DOHH2 (cell line): ENCODE data around the gene KREMEN2.

Experiments
- H3F3A ChIP-seq: fragments of 200-600 bp; sonication (generic), shearing (Covaris generic); 2 replicates; pipeline ENCODE4 v1.6.0; 2016; ENCODE audit warnings: antibody characterized with exemption, mild to moderate bottlenecking; ENCODE audit not compliant: control insufficient read depth, insufficient read depth
- H3K27ac ChIP-seq: fragments of 200-600 bp; sonication (generic); 2 replicates; pipeline ENCODE4 v1.5.1; 2014; ENCODE audit warnings: low read depth, mild to moderate bottlenecking, low read length, moderate library complexity
- H3K27me3 ChIP-seq: fragments of 200-600 bp; sonication (generic); 2 replicates; pipeline ENCODE4 v1.6.1; 2014; ENCODE audit warnings: mild to moderate bottlenecking, low read length, mixed read lengths; ENCODE audit not compliant: control insufficient read depth
- H3K36me3 ChIP-seq: fragments of 200-600 bp; sonication (generic); 2 replicates; pipeline ENCODE4 v1.6.1; 2014; ENCODE audit warnings: mild to moderate bottlenecking, low read length, moderate library complexity, mixed read lengths; ENCODE audit not compliant: control insufficient read depth
- H3K4me1 ChIP-seq: fragments of 200-600 bp; sonication (generic); 2 replicates; pipeline ENCODE4 v1.6.1; 2014; ENCODE audit warnings: mild to moderate bottlenecking, low read length, mixed read lengths; ENCODE audit not compliant: control insufficient read depth
- H3K4me2 ChIP-seq: fragments of 200-600 bp; sonication (generic); 2 replicates; pipeline ENCODE4 v1.6.0; 2014; ENCODE audit warnings: mild to moderate bottlenecking, low read length, moderate library complexity
- H3K4me3 ChIP-seq: fragments of 200-600 bp; sonication (generic); 2 replicates; pipeline ENCODE4 v1.5.1; 2014; ENCODE audit warnings: mild to moderate bottlenecking, low read length, mixed read lengths
- H3K79me2 ChIP-seq: fragments of 200-600 bp; sonication (generic); 2 replicates; pipeline ENCODE4 v1.6.1; 2014; ENCODE audit warnings: mild to moderate bottlenecking, low read length, mixed read lengths; ENCODE audit not compliant: control insufficient read depth
- H3K9me2 ChIP-seq: fragments of 200-600 bp; sonication (generic); replicated peaks from 2 replicates; pipeline ENCODE4 v1.6.1; 2014; ENCODE audit warnings: mild to moderate bottlenecking, low read length, mixed read lengths; ENCODE audit not compliant: control insufficient read depth
- H3K9me3 ChIP-seq: fragments of 200-600 bp; sonication (generic); 2 replicates; pipeline ENCODE4 v1.6.1; 2014; ENCODE audit warnings: antibody characterized with exemption, low read length, mixed read lengths; ENCODE audit not compliant: control insufficient read depth, insufficient read depth
- H4K20me1 ChIP-seq: fragments of 200-600 bp; sonication (generic); 2 replicates; pipeline ENCODE4 v1.6.0; 2014; ENCODE audit warnings: low read depth, mild to moderate bottlenecking, antibody characterized with exemption, low read length, moderate library complexity; ENCODE audit not compliant: control insufficient read depth, insufficient read depth
- EZH2phosphoT487 ChIP-seq: fragments of 200-600 bp; sonication (generic); IDR thresholded peaks from 2 replicates; pipeline ENCODE4 v1.6.1; 2017; ENCODE audit warnings: borderline replicate concordance, mild to moderate bottlenecking, antibody characterized with exemption, low read length, moderate library complexity, mixed read lengths
- TF ChIP-seq, protein P1 (sequence below): fragments of 200-600 bp; sonication (generic); IDR thresholded peaks from one replicate; pipeline ENCODE4 v1.5.1; 2014; ENCODE audit warnings: antibody characterized with exemption, mild to moderate bottlenecking, low read depth, low read length; ENCODE audit not compliant: poor library complexity, severe bottlenecking

KREMEN2 gene

DNA sequence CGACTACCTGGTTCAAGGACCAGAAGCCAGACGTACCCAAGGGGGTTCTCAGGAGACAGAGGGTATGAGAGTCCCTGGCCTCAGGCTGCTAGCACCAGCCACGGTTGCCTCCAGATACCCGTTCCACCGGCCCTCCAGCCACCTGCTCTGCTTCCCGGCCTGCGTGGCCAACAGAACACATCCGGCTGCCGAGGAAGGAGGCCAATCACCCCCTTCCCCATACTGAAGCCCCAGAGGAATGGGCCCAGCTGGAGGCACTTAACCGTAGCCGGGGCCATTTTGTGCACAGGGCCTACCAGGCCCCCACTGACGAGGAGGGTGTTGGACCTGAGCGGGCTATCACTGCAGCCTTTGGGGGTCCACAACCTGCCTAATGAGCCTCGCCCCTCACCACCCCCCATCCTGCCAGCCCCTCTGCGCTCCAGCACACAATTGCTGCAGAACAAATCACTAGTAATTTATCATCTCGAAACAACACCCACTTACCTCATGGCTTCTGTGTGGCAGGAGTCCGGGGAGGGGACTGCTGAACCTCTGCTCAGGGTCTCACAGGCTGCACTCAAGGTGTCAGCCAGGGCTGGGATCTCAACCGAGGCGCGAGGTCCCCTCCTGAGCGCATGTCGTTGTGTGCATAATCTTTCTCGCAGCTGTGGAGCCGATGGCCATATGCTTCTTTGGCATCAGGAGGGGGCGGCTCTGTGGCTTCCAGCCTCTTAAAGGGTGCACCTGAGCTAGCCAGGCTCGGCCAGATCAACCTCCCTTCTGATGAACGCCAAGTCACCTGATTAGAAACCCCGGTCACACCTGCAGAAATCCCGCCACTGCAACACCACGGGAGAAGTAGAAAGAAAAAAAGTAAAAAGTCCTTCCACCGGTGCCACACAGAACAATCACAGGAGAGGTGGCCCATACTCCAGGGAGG lies 10.1 kb upstream of the KREMEN2 start:
- peak overlapping the region; percentile 45 for H3K4me2 ChIP-seq
- H3K36me3 ChIP-seq: no peaks in the 10 kb centered on the region
- H3K27me3 ChIP-seq: no peaks in the 10 kb centered on the region
- no peak for TF ChIP-seq EZH2phosphoT487
- TF ChIP-seq, protein P1, sequence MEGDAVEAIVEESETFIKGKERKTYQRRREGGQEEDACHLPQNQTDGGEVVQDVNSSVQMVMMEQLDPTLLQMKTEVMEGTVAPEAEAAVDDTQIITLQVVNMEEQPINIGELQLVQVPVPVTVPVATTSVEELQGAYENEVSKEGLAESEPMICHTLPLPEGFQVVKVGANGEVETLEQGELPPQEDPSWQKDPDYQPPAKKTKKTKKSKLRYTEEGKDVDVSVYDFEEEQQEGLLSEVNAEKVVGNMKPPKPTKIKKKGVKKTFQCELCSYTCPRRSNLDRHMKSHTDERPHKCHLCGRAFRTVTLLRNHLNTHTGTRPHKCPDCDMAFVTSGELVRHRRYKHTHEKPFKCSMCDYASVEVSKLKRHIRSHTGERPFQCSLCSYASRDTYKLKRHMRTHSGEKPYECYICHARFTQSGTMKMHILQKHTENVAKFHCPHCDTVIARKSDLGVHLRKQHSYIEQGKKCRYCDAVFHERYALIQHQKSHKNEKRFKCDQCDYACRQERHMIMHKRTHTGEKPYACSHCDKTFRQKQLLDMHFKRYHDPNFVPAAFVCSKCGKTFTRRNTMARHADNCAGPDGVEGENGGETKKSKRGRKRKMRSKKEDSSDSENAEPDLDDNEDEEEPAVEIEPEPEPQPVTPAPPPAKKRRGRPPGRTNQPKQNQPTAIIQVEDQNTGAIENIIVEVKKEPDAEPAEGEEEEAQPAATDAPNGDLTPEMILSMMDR: no peak
- no peaks in the 10 kb centered on the region for H3K79me2 ChIP-seq
- no peaks in the 10 kb centered on the region for H3K9me2 ChIP-seq
- H3K4me3 ChIP-seq: no peak overlapping the region
- no peaks in the 10 kb centered on the region for H3K9me3 ChIP-seq
- no peak overlapping the region for H3K27ac ChIP-seq
- no peaks in the 10 kb centered on the region for H4K20me1 ChIP-seq
- H3F3A ChIP-seq: no peaks in the 10 kb centered on the region
- peaks cover 24% of the 10 kb centered on the region for H3K4me1 ChIP-seq

GRCh38 chr16:2954656-2955381 lies 9.3 kb upstream of the KREMEN2 start:
- Histone ChIP-seq H3K9me2 (no peaks in the 10 kb centered on the region), H3K4me3 (no peak overlapping the region), H3K4me2 (no peak overlapping the region)

GRCh38 chr16:2955438-2955778 lies 8.7 kb upstream of the KREMEN2 start:
- TF ChIP-seq, protein P1: no peak
- TF ChIP-seq EZH2phosphoT487: no peak
- no peak overlapping the region for H3K4me2 ChIP-seq
- H3K9me2 ChIP-seq: no peaks in the 10 kb centered on the region
- H3K9me3 ChIP-seq: no peaks in the 10 kb centered on the region
- H3K79me2 ChIP-seq: no peaks in the 10 kb centered on the region
- H3K27ac ChIP-seq: no peak overlapping the region
- no peaks in the 10 kb centered on the region for H3K36me3 ChIP-seq
- peaks cover 7% of the 10 kb centered on the region; the same call in 1 of the 2 replicates for H3K27me3 ChIP-seq
- H3K4me1 ChIP-seq: peaks cover 31% of the 10 kb centered on the region
- H4K20me1 ChIP-seq: no peaks in the 10 kb centered on the region
- H3F3A ChIP-seq: no peaks in the 10 kb centered on the region
- H3K4me3 ChIP-seq: no peak overlapping the region

More at GRCh38 chr16:2954656-2955381, 9.3 kb upstream of the KREMEN2 start:
- Histone ChIP-seq H3K4me1 (peaks cover 29% of the 10 kb centered on the region), H3K27me3 (peaks cover 5% of the 10 kb centered on the region; the same call in 1 of the 2 replicates), H3K27ac (no peak overlapping the region), H3F3A (no peaks in the 10 kb centered on the region), H3K9me3 (no peaks in the 10 kb centered on the region), H4K20me1 (no peaks in the 10 kb centered on the region), H3K79me2 (no peaks in the 10 kb centered on the region), H3K36me3 (no peaks in the 10 kb centered on the region)
- TF ChIP-seq, protein P1: no peak
- TF ChIP-seq EZH2phosphoT487: no peak
